Upper lobe of left lung (tissue), 4 donors: ENCODE results near the gene CCSER2.

Experiments used
- POLR2A ChIP-seq, 4 donors: fragments of 450-650 bp; IDR thresholded peaks; one replicate each; pipeline ENCODE4 v1.5.1; 2016 to 2017; ENCODE audit warnings: antibody characterized with exemption in 4 of 4, mild to moderate bottlenecking in 2 of 4
- POLR2AphosphoS5 ChIP-seq, 2 donors: sonication (generic); formaldehyde crosslinking; IDR thresholded peaks; one replicate each; pipeline ENCODE4 v1.5.1; 2017; ENCODE audit warnings: antibody characterized with exemption in 2 of 2
- TF ChIP-seq, protein P1 (sequence below), 6 experiments: fragments of 450-650 bp in 4 of 6; fragments of 200-600 bp in 2 of 6; sonication (generic) in 2 of 6; IDR thresholded peaks; one replicate each; pipeline ENCODE4 v1.5.1; 2016 to 2019; ENCODE audit warnings: antibody characterized with exemption in 6 of 6

DNA sequence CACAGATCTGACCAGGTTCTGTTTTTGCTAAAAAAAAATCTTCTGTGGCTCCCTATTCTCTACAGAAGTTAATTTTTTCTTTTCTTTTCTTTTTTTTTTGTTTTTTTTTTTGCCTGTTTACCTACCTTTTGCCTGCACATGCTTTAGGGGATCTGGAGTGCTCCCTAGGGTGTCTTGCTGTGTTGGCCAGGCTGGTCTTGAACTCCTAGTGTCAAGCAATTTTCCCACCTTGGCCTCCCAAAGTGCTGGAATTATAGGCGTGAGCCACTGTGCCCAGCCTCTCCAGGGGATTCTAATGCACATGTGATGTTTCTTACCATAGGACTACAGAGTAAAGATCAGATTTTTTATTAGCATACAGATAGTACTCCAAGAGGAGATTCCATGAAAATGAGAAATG, 10.6 kb downstream of the CCSER2 start:
- TF ChIP-seq, protein P1, sequence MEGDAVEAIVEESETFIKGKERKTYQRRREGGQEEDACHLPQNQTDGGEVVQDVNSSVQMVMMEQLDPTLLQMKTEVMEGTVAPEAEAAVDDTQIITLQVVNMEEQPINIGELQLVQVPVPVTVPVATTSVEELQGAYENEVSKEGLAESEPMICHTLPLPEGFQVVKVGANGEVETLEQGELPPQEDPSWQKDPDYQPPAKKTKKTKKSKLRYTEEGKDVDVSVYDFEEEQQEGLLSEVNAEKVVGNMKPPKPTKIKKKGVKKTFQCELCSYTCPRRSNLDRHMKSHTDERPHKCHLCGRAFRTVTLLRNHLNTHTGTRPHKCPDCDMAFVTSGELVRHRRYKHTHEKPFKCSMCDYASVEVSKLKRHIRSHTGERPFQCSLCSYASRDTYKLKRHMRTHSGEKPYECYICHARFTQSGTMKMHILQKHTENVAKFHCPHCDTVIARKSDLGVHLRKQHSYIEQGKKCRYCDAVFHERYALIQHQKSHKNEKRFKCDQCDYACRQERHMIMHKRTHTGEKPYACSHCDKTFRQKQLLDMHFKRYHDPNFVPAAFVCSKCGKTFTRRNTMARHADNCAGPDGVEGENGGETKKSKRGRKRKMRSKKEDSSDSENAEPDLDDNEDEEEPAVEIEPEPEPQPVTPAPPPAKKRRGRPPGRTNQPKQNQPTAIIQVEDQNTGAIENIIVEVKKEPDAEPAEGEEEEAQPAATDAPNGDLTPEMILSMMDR (IDR thresholded peaks at IDR 0.05), result no peak
- TF ChIP-seq POLR2AphosphoS5 (IDR thresholded peaks at IDR 0.05) (no peak), POLR2A (IDR thresholded peaks at IDR 0.05) (no peak)
